ENCODE data around the gene SLC37A1. TPM values are rescaled to one million over a fixed set of nuclear protein-coding genes. Genes with fewer than 3 reads are reported as not detected.

SLC37A1 gene
- total and polyA plus RNA-seq, 5 experiments from 2014 or later = 2.7 to 18.7 (median 6.9) TPM

- H3K4me3 Mint-ChIP-seq = no peak overlapping the region
- peaks cover 0 to 57% (median 16%) of the 10 kb centered on the region in 3 donors for H3K36me3 Mint-ChIP-seq
- peak in 1 of 10 donors; percentile 48 for DNase-seq
- POLR2A ChIA-PET = no interaction called here
- H3K4me1 Mint-ChIP-seq = no peaks in the 10 kb centered on the region
- no peaks in the 10 kb centered on the region for H3K9me3 Mint-ChIP-seq
- no peak overlapping the region for H3K27ac Mint-ChIP-seq
- H3K27me3 Mint-ChIP-seq = no peaks in the 10 kb centered on the region
- ATAC-seq = no peak
Measured at GRCh38 chr21:42555756-42556438, 42.2 kb downstream of the SLC37A1 start.

- Mint-ChIP-seq H3K36me3 (peaks cover 0 to 62% (median 16%) of the 10 kb centered on the region in 3 donors), H3K27me3 (no peaks in the 10 kb centered on the region), H3K27ac (no peak overlapping the region), H3K9me3 (no peaks in the 10 kb centered on the region), H3K4me1 (peaks cover 0 to 2% (median 0%) of the 10 kb centered on the region in 4 donors), H3K4me3 (no peak overlapping the region)
- no peak for ATAC-seq
- POLR2A ChIA-PET = no interaction called here
- DNase-seq = peak in 1 of 10 donors; percentile 16
Measured at GRCh38 chr21:42556476-42556875, 42.8 kb downstream of the SLC37A1 start.

GRCh38 chr21:42556960-42557359, 43.3 kb downstream of the SLC37A1 start:
- POLR2A ChIA-PET = no interaction called here
- peaks cover 0 to 3% (median 0%) of the 10 kb centered on the region in 4 donors for H3K4me1 Mint-ChIP-seq
- no peaks in the 10 kb centered on the region for H3K27me3 Mint-ChIP-seq
- H3K4me3 Mint-ChIP-seq = no peak overlapping the region
- DNase-seq = peak in 1 of 10 donors; percentile 9
- no peak for ATAC-seq
- H3K27ac Mint-ChIP-seq = no peak overlapping the region
- no peaks in the 10 kb centered on the region for H3K9me3 Mint-ChIP-seq
- H3K36me3 Mint-ChIP-seq = peaks cover 0 to 67% (median 13%) of the 10 kb centered on the region in 3 donors

- Mint-ChIP-seq H3K4me3 (no peak overlapping the region), H3K36me3 (peaks cover 0 to 72% (median 18%) of the 10 kb centered on the region in 3 donors), H3K27ac (no peak overlapping the region), H3K9me3 (no peaks in the 10 kb centered on the region), H3K27me3 (no peaks in the 10 kb centered on the region), H3K4me1 (peaks cover 0 to 3% (median 0%) of the 10 kb centered on the region in 4 donors)
- no peak for ATAC-seq
- peak in 1 of 10 donors; percentile 53 for DNase-seq
- POLR2A ChIA-PET = no interaction called here
Measured at GRCh38 chr21:42557420-42557819, 43.8 kb downstream of the SLC37A1 start.

GRCh38 chr21:42558368-42558767, 44.7 kb downstream of the SLC37A1 start:
- no peaks in the 10 kb centered on the region for H3K9me3 Mint-ChIP-seq
- no peak overlapping the region for H3K27ac Mint-ChIP-seq
- H3K27me3 Mint-ChIP-seq = no peaks in the 10 kb centered on the region
- DNase-seq (no peak), ATAC-seq (no peak)
- H3K4me3 Mint-ChIP-seq = no peak overlapping the region
- POLR2A ChIA-PET = no interaction called here
- peaks cover 0 to 78% (median 21%) of the 10 kb centered on the region in 3 donors for H3K36me3 Mint-ChIP-seq
- peaks cover 0 to 3% (median 1%) of the 10 kb centered on the region in 4 donors for H3K4me1 Mint-ChIP-seq

GRCh38 chr21:42558846-42559245, 45.2 kb downstream of the SLC37A1 start:
- Mint-ChIP-seq H3K9me3 (no peaks in the 10 kb centered on the region), H3K4me3 (no peak overlapping the region), H3K27me3 (no peaks in the 10 kb centered on the region), H3K4me1 (peaks cover 0 to 3% (median 1%) of the 10 kb centered on the region in 4 donors), H3K36me3 (peaks cover 0 to 81% (median 22%) of the 10 kb centered on the region in 3 donors), H3K27ac (no peak overlapping the region)
- DNase-seq (peak in 1 of 10 donors; percentile 21), ATAC-seq (no peak)
- POLR2A ChIA-PET = no interaction called here

GRCh38 chr21:42559326-42559725, 45.7 kb downstream of the SLC37A1 start:
- POLR2A ChIA-PET = no interaction called here
- Mint-ChIP-seq H3K4me3 (no peak overlapping the region), H3K27me3 (no peaks in the 10 kb centered on the region), H3K9me3 (no peaks in the 10 kb centered on the region), H3K36me3 (peaks cover 0 to 77% (median 20%) of the 10 kb centered on the region in 3 donors), H3K4me1 (peaks cover 0 to 3% (median 1%) of the 10 kb centered on the region in 4 donors), H3K27ac (peak overlapping the region in 1 of 10 donors; percentile 82)
- DNase-seq (peak in 1 of 10 donors; percentile 34), ATAC-seq (no peak)

GRCh38 chr21:42560517-42561179, 47.0 kb downstream of the SLC37A1 start:
- ATAC-seq (no peak), DNase-seq (no peak)
- POLR2A ChIA-PET = interaction anchor here (0.6 kb wide), 1 partner anchor 96 kb away, joined by 3 read pairs; no protein-coding TSS in a partner anchor
- Mint-ChIP-seq H3K27ac (peak overlapping the region in 4 of 10 donors; percentile 50 to 82 (median 53)), H3K4me1 (peaks cover 0 to 3% (median 1%) of the 10 kb centered on the region in 4 donors), H3K36me3 (peaks cover 0 to 70% (median 22%) of the 10 kb centered on the region in 3 donors), H3K4me3 (no peak overlapping the region), H3K27me3 (no peaks in the 10 kb centered on the region), H3K9me3 (no peaks in the 10 kb centered on the region)

GRCh38 chr21:42561762-42562650, 48.4 kb downstream of the SLC37A1 start:
- Mint-ChIP-seq H3K4me1 (peaks cover 0 to 3% (median 1%) of the 10 kb centered on the region in 4 donors), H3K27me3 (no peaks in the 10 kb centered on the region), H3K9me3 (no peaks in the 10 kb centered on the region), H3K27ac (peak overlapping the region in 2 of 10 donors; percentile 24 to 60), H3K4me3 (no peak overlapping the region), H3K36me3 (peaks cover 0 to 67% (median 21%) of the 10 kb centered on the region in 3 donors)
- no peak for DNase-seq
- peak in 1 of 2 donors; percentile 61 for ATAC-seq
- POLR2A ChIA-PET = no interaction called here

- H3K4me1 Mint-ChIP-seq = peaks cover 0 to 3% (median 1%) of the 10 kb centered on the region in 4 donors
- H3K9me3 Mint-ChIP-seq = no peaks in the 10 kb centered on the region
- peaks cover 0 to 69% (median 24%) of the 10 kb centered on the region in 3 donors for H3K36me3 Mint-ChIP-seq
- H3K27ac Mint-ChIP-seq = peak overlapping the region in 1 of 10 donors; percentile 55
- H3K4me3 Mint-ChIP-seq = no peak overlapping the region
- no peaks in the 10 kb centered on the region for H3K27me3 Mint-ChIP-seq
- POLR2A ChIA-PET = no interaction called here
- DNase-seq = no peak
- no peak for ATAC-seq
Measured at GRCh38 chr21:42562816-42563215, 49.2 kb downstream of the SLC37A1 start.

GRCh38 chr21:42563261-42563660, 49.6 kb downstream of the SLC37A1 start:
- DNase-seq (no peak), ATAC-seq (no peak)
- no peaks in the 10 kb centered on the region for H3K27me3 Mint-ChIP-seq
- peaks cover 0 to 71% (median 26%) of the 10 kb centered on the region in 3 donors for H3K36me3 Mint-ChIP-seq
- no peak overlapping the region for H3K4me3 Mint-ChIP-seq
- no peaks in the 10 kb centered on the region for H3K9me3 Mint-ChIP-seq
- peak overlapping the region in 1 of 10 donors; percentile 8 for H3K27ac Mint-ChIP-seq
- POLR2A ChIA-PET = no interaction called here
- H3K4me1 Mint-ChIP-seq = peaks cover 0 to 3% (median 1%) of the 10 kb centered on the region in 4 donors

GRCh38 chr21:42563686-42564085, 50.0 kb downstream of the SLC37A1 start:
- peaks cover 0 to 70% (median 28%) of the 10 kb centered on the region in 3 donors for H3K36me3 Mint-ChIP-seq
- ATAC-seq (no peak), DNase-seq (no peak)
- peak overlapping the region in 1 of 10 donors; percentile 70 for H3K27ac Mint-ChIP-seq
- no peaks in the 10 kb centered on the region for H3K27me3 Mint-ChIP-seq
- no peak overlapping the region for H3K4me3 Mint-ChIP-seq
- H3K9me3 Mint-ChIP-seq = no peaks in the 10 kb centered on the region
- POLR2A ChIA-PET = no interaction called here
- peaks cover 0 to 3% (median 1%) of the 10 kb centered on the region in 4 donors for H3K4me1 Mint-ChIP-seq

All from naive thymus-derived CD8-positive, alpha-beta T cell (primary cell).